GM13976 (cell line): ENCODE results near the gene PRSS38.

Experiments used
- DNase-seq: peaks from one replicate; pipeline ENCODE4 v3.0.0; 2012; ENCODE audit warnings: low spot score
- in situ Hi-C: fragments of 300-500 bp; cut with MboI; formaldehyde crosslinking; loops from one replicate; pipeline ENCODE4 v1.12.0; 2022; ENCODE audit warnings: low sequenced_read_pairs, mixed read lengths, inconsistent platforms; ENCODE audit not compliant: unreplicated experiment
- TF ChIP-seq, protein P1 (sequence below): IDR thresholded peaks from 2 replicates; pipeline ENCODE4 v1.5.1; 2012; ENCODE audit warnings: borderline replicate concordance, mild to moderate bottlenecking; ENCODE audit not compliant: insufficient read depth; ENCODE audit errors: extremely low read depth, missing control alignments, control extremely low read depth

The PRSS38 gene

DNA sequence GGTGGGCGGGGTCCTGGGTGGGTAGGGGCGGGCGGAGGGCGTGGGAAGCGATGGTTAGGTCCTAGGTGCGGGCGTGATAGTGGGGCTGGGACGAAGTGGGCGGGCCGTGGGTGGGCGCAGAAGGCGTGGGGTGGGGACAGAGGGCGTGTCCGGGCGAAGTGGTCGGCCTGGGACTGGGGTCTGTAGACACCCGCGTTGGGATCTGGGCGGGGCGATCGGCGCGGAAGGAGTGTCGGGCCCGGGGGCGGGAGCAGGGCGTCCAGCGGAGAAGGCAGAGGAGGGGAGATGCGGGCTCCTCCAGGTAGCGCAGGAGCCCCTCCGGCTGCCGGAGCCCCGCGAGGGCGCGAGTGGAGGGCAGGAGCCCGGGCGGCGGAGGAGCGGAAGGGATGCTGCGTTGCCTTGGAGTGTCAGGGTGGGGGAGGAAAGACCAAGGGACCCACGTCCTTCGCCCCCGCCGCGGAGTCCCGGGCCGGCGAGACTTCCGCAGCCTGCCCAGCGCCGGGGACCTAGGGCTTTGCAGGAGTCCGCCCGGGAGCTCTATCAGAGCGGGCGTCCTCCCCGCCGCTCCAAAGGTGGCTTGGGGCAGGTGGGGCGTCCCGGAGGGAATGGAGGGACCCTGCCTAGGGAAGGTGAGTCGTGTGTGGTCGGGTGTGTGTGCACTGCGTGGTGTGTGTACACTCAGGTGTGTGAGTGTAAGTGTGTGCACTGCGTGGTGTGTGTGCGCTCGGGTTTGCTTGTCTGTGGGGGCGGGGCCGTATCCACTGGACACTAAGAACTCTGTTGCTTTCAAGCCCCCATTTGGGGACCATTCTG is 27.0 kb upstream of the PRSS38 start:
- DNase-seq, result peak; percentile 84
- TF ChIP-seq, protein P1, sequence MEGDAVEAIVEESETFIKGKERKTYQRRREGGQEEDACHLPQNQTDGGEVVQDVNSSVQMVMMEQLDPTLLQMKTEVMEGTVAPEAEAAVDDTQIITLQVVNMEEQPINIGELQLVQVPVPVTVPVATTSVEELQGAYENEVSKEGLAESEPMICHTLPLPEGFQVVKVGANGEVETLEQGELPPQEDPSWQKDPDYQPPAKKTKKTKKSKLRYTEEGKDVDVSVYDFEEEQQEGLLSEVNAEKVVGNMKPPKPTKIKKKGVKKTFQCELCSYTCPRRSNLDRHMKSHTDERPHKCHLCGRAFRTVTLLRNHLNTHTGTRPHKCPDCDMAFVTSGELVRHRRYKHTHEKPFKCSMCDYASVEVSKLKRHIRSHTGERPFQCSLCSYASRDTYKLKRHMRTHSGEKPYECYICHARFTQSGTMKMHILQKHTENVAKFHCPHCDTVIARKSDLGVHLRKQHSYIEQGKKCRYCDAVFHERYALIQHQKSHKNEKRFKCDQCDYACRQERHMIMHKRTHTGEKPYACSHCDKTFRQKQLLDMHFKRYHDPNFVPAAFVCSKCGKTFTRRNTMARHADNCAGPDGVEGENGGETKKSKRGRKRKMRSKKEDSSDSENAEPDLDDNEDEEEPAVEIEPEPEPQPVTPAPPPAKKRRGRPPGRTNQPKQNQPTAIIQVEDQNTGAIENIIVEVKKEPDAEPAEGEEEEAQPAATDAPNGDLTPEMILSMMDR, result no peak
- in situ Hi-C loops, result no loop called here

DNA sequence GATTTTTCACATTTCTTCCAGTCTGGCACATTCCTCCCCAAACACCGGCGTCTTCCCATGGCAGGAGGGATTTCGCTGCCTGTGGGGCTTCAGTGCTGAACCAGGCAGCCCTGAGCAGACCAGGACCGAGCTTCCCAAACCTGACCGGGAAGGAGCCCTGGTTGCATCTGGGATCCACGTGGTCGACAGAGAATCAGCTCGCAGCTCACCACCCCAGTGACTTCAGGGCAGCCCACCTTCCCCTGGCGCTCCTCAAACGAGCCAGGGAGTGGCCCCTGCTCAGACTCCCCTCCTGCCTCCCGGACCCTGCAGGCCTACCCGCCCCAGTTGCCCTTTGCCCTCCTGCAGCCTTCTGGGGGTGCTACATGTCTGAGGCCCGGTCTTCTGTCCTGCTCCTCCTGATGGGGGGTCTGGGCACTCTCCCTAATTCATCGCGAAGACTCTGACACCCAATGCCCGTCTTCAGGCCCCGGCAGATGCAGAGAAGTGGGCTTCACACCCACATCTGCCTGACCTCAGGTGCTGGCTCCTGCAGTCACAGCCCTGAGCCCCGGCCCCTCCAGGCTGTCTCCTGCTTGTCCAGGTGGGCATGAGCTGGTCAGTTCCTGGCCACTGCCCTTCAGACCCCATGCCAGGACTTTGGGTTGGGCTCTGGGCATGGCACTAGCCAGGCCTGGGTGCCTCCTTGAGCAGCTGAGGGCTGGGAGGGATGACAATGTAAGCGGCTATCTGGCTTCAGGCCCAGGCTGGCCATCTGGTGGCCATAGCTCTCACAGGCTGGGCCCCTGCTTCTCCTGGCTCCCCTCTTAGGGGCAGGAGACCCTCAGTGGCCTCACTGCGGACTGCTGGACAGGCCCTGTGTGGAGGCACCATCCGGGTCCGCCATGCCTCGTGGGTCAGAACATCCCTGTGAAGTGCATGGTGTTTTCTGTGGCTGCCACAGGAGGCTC is 26.1 kb upstream of the PRSS38 start:
- TF ChIP-seq, protein P1, result no peak
- DNase-seq, result peak; percentile 21
- in situ Hi-C loops, result no loop called here

DNA sequence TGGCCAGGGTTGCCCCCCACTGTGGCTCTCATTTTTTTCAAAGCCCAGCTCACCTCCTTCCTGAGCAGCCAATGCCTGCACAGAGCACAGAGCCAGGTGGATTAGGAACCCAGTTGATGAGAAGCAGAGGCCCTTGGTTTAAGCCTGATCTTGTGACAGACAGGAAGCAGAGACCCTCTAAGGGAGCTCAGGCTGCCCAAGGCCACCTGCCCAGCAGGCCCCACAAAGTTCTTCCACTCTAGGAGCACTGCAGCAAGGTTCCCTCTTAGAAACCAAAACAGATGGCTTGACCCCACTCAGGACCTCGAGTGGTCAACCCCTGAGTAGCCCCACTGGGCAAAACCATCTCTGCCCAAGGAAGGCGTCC is 25.5 kb upstream of the PRSS38 start:
- DNase-seq, result no peak
- TF ChIP-seq, protein P1, result no peak
- in situ Hi-C loops, result no loop called here

DNA sequence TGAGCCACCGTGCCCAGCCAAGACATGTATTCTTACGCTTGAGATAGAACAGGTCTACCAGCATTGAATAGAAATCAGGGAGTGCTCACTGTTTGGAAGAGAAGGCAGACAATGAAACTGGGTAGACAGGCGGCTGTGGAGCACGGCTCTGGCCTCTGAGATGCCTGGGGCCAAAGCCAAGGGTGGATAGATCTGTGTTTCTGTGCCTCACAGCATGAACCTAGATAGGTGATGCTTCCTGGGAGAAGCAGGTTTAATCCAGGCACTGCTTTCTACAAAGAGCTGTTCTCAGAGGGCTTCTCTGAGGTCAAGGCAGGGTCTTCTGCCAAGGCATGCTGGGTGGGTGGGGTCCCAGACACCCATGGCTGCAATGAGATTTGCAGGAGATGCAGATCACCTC is 24.6 kb upstream of the PRSS38 start:
- TF ChIP-seq, protein P1, result no peak
- in situ Hi-C loops, result no loop called here
- DNase-seq, result no peak

DNA sequence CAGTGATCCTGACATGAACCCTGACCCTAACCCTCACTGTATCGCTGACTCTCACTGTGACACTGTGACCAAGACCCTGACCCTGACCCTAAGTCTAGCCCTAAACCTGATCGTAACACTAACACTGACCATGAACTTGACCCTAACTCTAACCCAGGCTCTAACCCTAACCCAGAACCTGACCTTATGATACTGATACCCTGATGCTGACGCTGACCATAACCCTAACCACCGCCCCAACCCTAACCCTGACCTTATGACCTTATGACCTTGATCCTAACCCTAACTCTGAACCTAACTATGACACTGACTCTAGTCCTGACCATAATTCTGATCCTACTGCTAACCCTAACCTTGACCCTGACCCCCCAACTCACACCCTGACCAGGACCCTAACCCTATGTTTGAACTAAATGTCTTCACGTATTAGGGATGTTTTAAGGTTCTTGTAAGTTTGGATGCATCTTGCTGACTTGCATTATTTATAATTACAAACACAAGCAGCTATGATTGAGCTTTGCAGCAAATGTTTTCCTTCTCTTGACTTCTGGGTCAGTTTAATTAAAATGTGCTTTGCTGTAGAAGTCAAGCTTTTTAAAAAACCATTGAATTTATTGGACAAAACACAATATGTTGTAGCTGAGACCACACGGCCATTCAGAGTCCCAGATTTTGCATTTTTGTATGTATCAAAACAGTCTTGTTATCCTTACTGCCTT is 23.9 kb upstream of the PRSS38 start:
- in situ Hi-C loops, result no loop called here
- TF ChIP-seq, protein P1, result no peak
- DNase-seq, result no peak
